ENCODE results near the gene DDX17.

- TF ChIP-seq GATA2 (IDR thresholded peaks at IDR 0.05; ENCODE audit: low read depth, low read length) (no peak), GATA3 (IDR thresholded peaks at IDR 0.05; ENCODE audit: low read depth, low read length) (no peak)
Measured at GRCh38 chr22:38456841-38457699, 49.0 kb downstream of the DDX17 start.

Data from SH-SY5Y (cell line).